BE2C (cell line): Measurements from ENCODE around the gene ROMO1.
"Not testable (repeated sequence)": the region's sequence is repeated elsewhere in the genome, so short reads cannot be mapped to it uniquely, and the experiment has no call there.

Source experiments
- DNase-seq: peaks from one replicate; pipeline ENCODE4 v3.0.0-alpha.2; 2020
- H3K27me3 ChIP-seq: fragments of 250-450 bp; sonication (Bioruptor Pico); 2 replicates; pipeline ENCODE4 v1.5.1; 2020; ENCODE audit warnings: mild to moderate bottlenecking
- H3K36me3 ChIP-seq: fragments of 250-450 bp; sonication (Bioruptor Pico); 2 replicates; pipeline ENCODE4 v1.5.1; 2020; ENCODE audit warnings: mild to moderate bottlenecking
- H3K4me1 ChIP-seq: fragments of 250-450 bp; sonication (Bioruptor Pico); 2 replicates; pipeline ENCODE4 v1.5.1; 2020
- H3K4me3 ChIP-seq: 2 replicates; pipeline ENCODE4 v1.5.1; 2011; ENCODE audit warnings: low read depth, low read length
- H3K9me3 ChIP-seq: fragments of 250-450 bp; sonication (Bioruptor Pico); 2 replicates; pipeline ENCODE4 v1.5.1; 2020
- CTCF ChIP-seq: IDR thresholded peaks from 2 replicates; pipeline ENCODE4 v1.5.1; 2012; ENCODE audit warnings: mild to moderate bottlenecking, low read depth, low read length

Gene ROMO1

GRCh38 chr20:35714127-35714526 lies 14.9 kb downstream of the ROMO1 start:
- no peaks in the 10 kb centered on the region for H3K9me3 ChIP-seq
- peaks cover 97% of the 10 kb centered on the region for H3K36me3 ChIP-seq
- H3K4me1 ChIP-seq, result no peaks in the 10 kb centered on the region
- H3K27me3 ChIP-seq, result no peaks in the 10 kb centered on the region
- H3K4me3 ChIP-seq, result no peak overlapping the region
- no peak for DNase-seq
- no peak for TF ChIP-seq CTCF

- Histone ChIP-seq H3K4me1 (no peaks in the 10 kb centered on the region), H3K4me3 (no peak overlapping the region), H3K36me3 (peaks cover 97% of the 10 kb centered on the region), H3K9me3 (no peaks in the 10 kb centered on the region), H3K27me3 (no peaks in the 10 kb centered on the region)
- no peak for TF ChIP-seq CTCF
- no peak for DNase-seq
Observed at GRCh38 chr20:35715652-35716051, 16.4 kb downstream of the ROMO1 start.

- Histone ChIP-seq H3K4me3 (no peak overlapping the region), H3K9me3 (no peaks in the 10 kb centered on the region), H3K36me3 (peaks cover 97% of the 10 kb centered on the region), H3K4me1 (no peaks in the 10 kb centered on the region), H3K27me3 (no peaks in the 10 kb centered on the region)
- no peak for DNase-seq
- no peak for TF ChIP-seq CTCF
Observed at GRCh38 chr20:35716330-35716729, 17.1 kb downstream of the ROMO1 start.

- not testable (repeated sequence) for H3K27me3 ChIP-seq, H3K4me1 ChIP-seq, H3K9me3 ChIP-seq, DNase-seq, H3K4me3 ChIP-seq
- H3K36me3 ChIP-seq, result peaks cover 98% of the 10 kb centered on the region
Observed at GRCh38 chr20:35718321-35718720, 19.1 kb downstream of the ROMO1 start.

- TF ChIP-seq CTCF, result no peak
- DNase-seq, result no peak
- Histone ChIP-seq H3K36me3 (peaks cover 98% of the 10 kb centered on the region), H3K4me1 (no peaks in the 10 kb centered on the region), H3K27me3 (no peaks in the 10 kb centered on the region), H3K4me3 (no peak overlapping the region), H3K9me3 (no peaks in the 10 kb centered on the region)
Observed at GRCh38 chr20:35718972-35719635, 19.9 kb downstream of the ROMO1 start.

GRCh38 chr20:35719717-35720116 lies 20.5 kb downstream of the ROMO1 start:
- DNase-seq, result no peak
- peaks cover 98% of the 10 kb centered on the region for H3K36me3 ChIP-seq
- H3K4me1 ChIP-seq, result no peaks in the 10 kb centered on the region
- no peaks in the 10 kb centered on the region for H3K27me3 ChIP-seq
- H3K4me3 ChIP-seq, result no peak overlapping the region
- no peak for TF ChIP-seq CTCF
- no peaks in the 10 kb centered on the region for H3K9me3 ChIP-seq
